ENCODE data around the gene SLC25A17. TPM values are rescaled to one million over a fixed set of nuclear protein-coding genes. Genes with fewer than 3 reads are reported as not detected.
"Not testable (repeated sequence)": the region's sequence is repeated elsewhere in the genome, so short reads cannot be mapped to it uniquely, and the experiment has no call there.

The SLC25A17 gene
- total RNA-seq, 2 donors from 2014 or later = 9.2 to 14.9 TPM

GRCh38 chr22:40759294-40759840, 59.8 kb downstream of the SLC25A17 start:
- no peaks in the 10 kb centered on the region for H3K9me3 ChIP-seq
- H3K4me1 ChIP-seq = no peaks in the 10 kb centered on the region
- no peak for TF ChIP-seq CTCF (IDR thresholded peaks at IDR 0.05)
- H3K4me3 ChIP-seq = no peak overlapping the region
- no peak overlapping the region for H3K27ac ChIP-seq
- DNase-seq = no peak
- no peak overlapping the region for H3K9ac ChIP-seq (ENCODE audit: low read depth in 2 of 2, low read length in 2 of 2)
- H3K27me3 ChIP-seq = no peaks in the 10 kb centered on the region
- no peaks in the 10 kb centered on the region for H3K36me3 ChIP-seq
- intact Hi-C loops (cut with DNase I) = loop anchor here (10.0 kb wide), 1 partner anchor 325 kb away; no protein-coding TSS in a partner anchor

- not testable (repeated sequence) for H3K9me3 ChIP-seq; DNase-seq; H3K27me3 ChIP-seq; H3K36me3 ChIP-seq; H3K4me3 ChIP-seq; H3K27ac ChIP-seq; H3K4me1 ChIP-seq; H3K9ac ChIP-seq (ENCODE audit: low read depth in 2 of 2, low read length in 2 of 2)
- intact Hi-C loops (cut with DNase I) = loop anchor here (10.0 kb wide), 1 partner anchor 324 kb away; no protein-coding TSS in a partner anchor
Measured at GRCh38 chr22:40758851-40759250, 60.3 kb downstream of the SLC25A17 start.

GRCh38 chr22:40758390-40758789, 60.8 kb downstream of the SLC25A17 start:
- H3K27ac ChIP-seq = no peak overlapping the region
- H3K27me3 ChIP-seq = no peaks in the 10 kb centered on the region
- no peaks in the 10 kb centered on the region for H3K9me3 ChIP-seq
- TF ChIP-seq CTCF (IDR thresholded peaks at IDR 0.05) = no peak
- no peak for DNase-seq
- no peak overlapping the region for H3K4me3 ChIP-seq
- H3K4me1 ChIP-seq = no peaks in the 10 kb centered on the region
- no peaks in the 10 kb centered on the region for H3K36me3 ChIP-seq
- intact Hi-C loops (cut with DNase I) = loop anchor here (10.0 kb wide), 1 partner anchor 324 kb away; no protein-coding TSS in a partner anchor
- H3K9ac ChIP-seq (ENCODE audit: low read depth in 2 of 2, low read length in 2 of 2) = no peak overlapping the region

- Histone ChIP-seq H3K9me3 (no peaks in the 10 kb centered on the region), H3K27me3 (no peaks in the 10 kb centered on the region), H3K9ac (ENCODE audit: low read depth in 2 of 2, low read length in 2 of 2) (no peak overlapping the region), H3K27ac (no peak overlapping the region), H3K4me3 (no peak overlapping the region), H3K36me3 (no peaks in the 10 kb centered on the region), H3K4me1 (no peaks in the 10 kb centered on the region)
- DNase-seq = no peak
- TF ChIP-seq CTCF (IDR thresholded peaks at IDR 0.05) = no peak
- intact Hi-C loops (cut with DNase I) = loop anchor here (10.0 kb wide), 1 partner anchor 322 kb away; no protein-coding TSS in a partner anchor
Measured at GRCh38 chr22:40757071-40757470, 62.1 kb downstream of the SLC25A17 start.

GRCh38 chr22:40753114-40753513, 66.0 kb downstream of the SLC25A17 start:
- DNase-seq = no peak
- no peaks in the 10 kb centered on the region for H3K36me3 ChIP-seq
- H3K4me1 ChIP-seq = no peaks in the 10 kb centered on the region
- TF ChIP-seq CTCF (IDR thresholded peaks at IDR 0.05) = no peak
- no peak overlapping the region for H3K9ac ChIP-seq (ENCODE audit: low read depth in 2 of 2, low read length in 2 of 2)
- H3K27me3 ChIP-seq = no peaks in the 10 kb centered on the region
- no peak overlapping the region for H3K27ac ChIP-seq
- no peak overlapping the region for H3K4me3 ChIP-seq
- H3K9me3 ChIP-seq = no peaks in the 10 kb centered on the region
- intact Hi-C loops (cut with DNase I) = loop anchor here (10.0 kb wide), 1 partner anchor 318 kb away; no protein-coding TSS in a partner anchor

- H3K9ac ChIP-seq (ENCODE audit: low read depth in 2 of 2, low read length in 2 of 2) = no peak overlapping the region
- DNase-seq = no peak
- intact Hi-C loops (cut with DNase I) = loop anchor here (10.0 kb wide), 1 partner anchor 316 kb away; no protein-coding TSS in a partner anchor
- H3K36me3 ChIP-seq = no peaks in the 10 kb centered on the region
- H3K4me1 ChIP-seq = no peaks in the 10 kb centered on the region
- no peaks in the 10 kb centered on the region for H3K9me3 ChIP-seq
- no peak overlapping the region for H3K27ac ChIP-seq
- H3K27me3 ChIP-seq = no peaks in the 10 kb centered on the region
- no peak overlapping the region for H3K4me3 ChIP-seq
- no peak for TF ChIP-seq CTCF (IDR thresholded peaks at IDR 0.05)
Measured at GRCh38 chr22:40751250-40751649, 67.9 kb downstream of the SLC25A17 start.

Data from colonic mucosa (tissue), 4 donors.